ENCODE data around the gene DUSP11. TPM values are rescaled to one million over a fixed set of nuclear protein-coding genes. Genes with fewer than 3 reads are reported as not detected.

The DUSP11 gene
- total and polyA plus RNA-seq, 2 of the 13 experiments (the other 11 are each of a cell fraction or from before 2014, with no cell fraction given) = 30.5 to 36.2 TPM

DNA sequence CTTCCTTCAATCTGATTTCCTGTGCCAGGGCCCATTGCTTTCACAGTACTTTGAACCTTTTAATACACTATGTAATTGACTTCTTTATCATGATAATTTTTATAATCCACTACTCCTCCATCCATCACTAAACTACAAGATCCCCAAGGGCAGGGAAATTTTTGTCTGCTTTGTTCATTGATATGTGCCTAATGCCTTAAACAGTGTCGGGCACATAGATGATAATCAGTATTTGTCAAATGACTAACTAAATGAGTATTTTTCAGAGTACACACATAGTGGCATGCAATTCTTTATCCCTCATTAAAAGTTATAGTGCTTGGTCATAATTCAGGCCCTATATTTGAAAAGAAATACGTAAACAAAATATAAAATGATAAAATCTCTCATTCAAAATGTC is 43.5 kb upstream of the DUSP11 start:
- FAIRE-seq = no peak

More for the DNA sequence above, 43.5 kb upstream of the DUSP11 start:
- WGBS (ENCODE audit: low lambda C conversion rate) = 2% methylated on average over 2 of the region's 2 CpGs
- Histone ChIP-seq H3K4me1 (ENCODE audit: insufficient read depth, low read length) (peaks cover 12% of the 10 kb centered on the region), H3K27ac (ENCODE audit: extremely low read length, insufficient read depth, low read length) (no peak overlapping the region), H3K27me3 (ENCODE audit: control insufficient read depth in 1 of 2, insufficient read depth in 2 of 2, low read length in 2 of 2) (peaks cover 3 to 4% of the 10 kb centered on the region in 2 experiments; a peak in 2 of 5 replicates), H2AFZ (ENCODE audit: low read length) (no peak overlapping the region), H3K79me2 (ENCODE audit: insufficient read depth, low read length) (no peaks in the 10 kb centered on the region), H3K9me3 (ENCODE audit: low read length) (no peaks in the 10 kb centered on the region), H3K4me3 (replicated peaks in 1 of 3; ENCODE audit: insufficient read depth in 1 of 3, low read depth in 2 of 3, low read length in 3 of 3) (no peak overlapping the region), H3K36me3 (replicated peaks in 1 of 2; ENCODE audit: control insufficient read depth in 1 of 2, insufficient read depth in 2 of 2, low read length in 2 of 2) (no peaks in the 10 kb centered on the region), H3K9ac (ENCODE audit: insufficient read depth, low read depth, low read length) (no peak overlapping the region), H4K20me1 (ENCODE audit: insufficient read depth, low read length) (no peaks in the 10 kb centered on the region), H3K4me2 (ENCODE audit: low read depth, low read length) (no peak overlapping the region)
- in situ Hi-C loops (cut with HindIII; ENCODE audit: extremely low pct_ligation_motif_present, low pct_unique_long_range_greater_than_20kb) (no loop called here), intact Hi-C loops (cut with micrococcal nuclease; ENCODE audit: unreplicated experiment) (no loop called here)
- POLR2A ChIA-PET = interaction anchor here (1.0 to 1.7 kb wide), 4 partner anchors 19 to 328 kb away, joined by 3 to 4 read pairs (median 4); partner anchors contain the start of gene BOLA3
- no peak for DNase-seq (ENCODE audit: low spot score)
- no peak for TF ChIP-seq PAF1 (CRISPR knock-in tag; IDR thresholded peaks at IDR 0.05)
- TF ChIP-seq ZNF776 (CRISPR knock-in tag; IDR thresholded peaks at IDR 0.05) = no peak
- no peak for TF ChIP-seq SP1 (IDR thresholded peaks at IDR 0.05)
- no peak for TF ChIP-seq SP1 (CRISPR knock-in tag; IDR thresholded peaks at IDR 0.05)
- no peak for TF ChIP-seq ZFP37 (CRISPR knock-in tag; IDR thresholded peaks at IDR 0.05; ENCODE audit: borderline replicate concordance)
- TF ChIP-seq, protein P1, sequence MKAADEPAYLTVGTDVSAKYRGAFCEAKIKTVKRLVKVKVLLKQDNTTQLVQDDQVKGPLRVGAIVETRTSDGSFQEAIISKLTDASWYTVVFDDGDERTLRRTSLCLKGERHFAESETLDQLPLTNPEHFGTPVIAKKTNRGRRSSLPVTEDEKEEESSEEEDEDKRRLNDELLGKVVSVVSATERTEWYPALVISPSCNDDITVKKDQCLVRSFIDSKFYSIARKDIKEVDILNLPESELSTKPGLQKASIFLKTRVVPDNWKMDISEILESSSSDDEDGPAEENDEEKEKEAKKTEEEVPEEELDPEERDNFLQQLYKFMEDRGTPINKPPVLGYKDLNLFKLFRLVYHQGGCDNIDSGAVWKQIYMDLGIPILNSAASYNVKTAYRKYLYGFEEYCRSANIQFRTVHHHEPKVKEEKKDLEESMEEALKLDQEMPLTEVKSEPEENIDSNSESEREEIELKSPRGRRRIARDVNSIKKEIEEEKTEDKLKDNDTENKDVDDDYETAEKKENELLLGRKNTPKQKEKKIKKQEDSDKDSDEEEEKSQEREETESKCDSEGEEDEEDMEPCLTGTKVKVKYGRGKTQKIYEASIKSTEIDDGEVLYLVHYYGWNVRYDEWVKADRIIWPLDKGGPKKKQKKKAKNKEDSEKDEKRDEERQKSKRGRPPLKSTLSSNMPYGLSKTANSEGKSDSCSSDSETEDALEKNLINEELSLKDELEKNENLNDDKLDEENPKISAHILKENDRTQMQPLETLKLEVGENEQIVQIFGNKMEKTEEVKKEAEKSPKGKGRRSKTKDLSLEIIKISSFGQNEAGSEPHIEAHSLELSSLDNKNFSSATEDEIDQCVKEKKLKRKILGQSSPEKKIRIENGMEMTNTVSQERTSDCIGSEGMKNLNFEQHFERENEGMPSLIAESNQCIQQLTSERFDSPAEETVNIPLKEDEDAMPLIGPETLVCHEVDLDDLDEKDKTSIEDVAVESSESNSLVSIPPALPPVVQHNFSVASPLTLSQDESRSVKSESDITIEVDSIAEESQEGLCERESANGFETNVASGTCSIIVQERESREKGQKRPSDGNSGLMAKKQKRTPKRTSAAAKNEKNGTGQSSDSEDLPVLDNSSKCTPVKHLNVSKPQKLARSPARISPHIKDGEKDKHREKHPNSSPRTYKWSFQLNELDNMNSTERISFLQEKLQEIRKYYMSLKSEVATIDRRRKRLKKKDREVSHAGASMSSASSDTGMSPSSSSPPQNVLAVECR (CRISPR knock-in tag; IDR thresholded peaks at IDR 0.05; ENCODE audit: borderline replicate concordance) = no peak
- TF ChIP-seq DNMT1 (CRISPR knock-in tag; IDR thresholded peaks at IDR 0.05) = no peak
- no TSS peak for BruUV-seq (replicated peaks)
- no peak for ATAC-seq
- CTCF ChIA-PET (ENCODE audit: low intra/inter-chr PET ratio, low total read pairs) = interaction anchor here (0.8 to 2.3 kb wide), 6 partner anchors 16 to 512 kb away, joined by 3 to 10 read pairs (median 4); partner anchors contain the start of gene BOLA3
